HFFc6 (cell line): ENCODE data around the gene ACTRT2. TPM values are rescaled to one million over a fixed set of nuclear protein-coding genes. Genes with fewer than 3 reads are reported as not detected.

ENCODE experiments used
- DNase-seq: peaks from one replicate; pipeline ENCODE4 v3.0.0-alpha.2; 2018
- H3K27ac Mint-ChIP-seq: 2 replicates; pipeline ENCODE4 v1.8.0; 2020; ENCODE audit warnings: mild to moderate bottlenecking, mixed read lengths
- H3K27me3 Mint-ChIP-seq: 2 replicates; pipeline ENCODE4 v1.8.0; 2021; ENCODE audit warnings: mild to moderate bottlenecking, moderate library complexity, mixed read lengths; ENCODE audit not compliant: insufficient read depth
- H3K36me3 Mint-ChIP-seq: 2 replicates; pipeline ENCODE4 v1.8.0; 2021; ENCODE audit warnings: low read depth, mixed read lengths
- H3K4me1 Mint-ChIP-seq: 2 replicates; pipeline ENCODE4 v1.8.0; 2020; ENCODE audit warnings: low read depth, mixed read lengths
- H3K4me3 Mint-ChIP-seq: 2 replicates; pipeline ENCODE4 v1.8.0; 2020; ENCODE audit warnings: mild to moderate bottlenecking, moderate library complexity, mixed read lengths
- H3K9me3 Mint-ChIP-seq: 2 replicates; pipeline ENCODE4 v1.8.0; 2020; ENCODE audit warnings: mild to moderate bottlenecking, mixed read lengths
- CTCF ChIP-seq: fragments of 200-600 bp; sonication (generic); IDR thresholded peaks from 2 replicates; pipeline ENCODE4 v1.5.0; 2021; ENCODE audit warnings: antibody characterized with exemption, mild to moderate bottlenecking
- total RNA-seq, 6 experiments: library from RNA; stranded (reverse); fragmentation: NEBNext Ultra II Directional; extraction: Animal tissue kit (Norgen Biotek cat#: 25700); gene quantifications; 2 replicates in 1 of 6; 3 replicates in 5 of 6; pipeline ENCODE4 v1.2.3, GENCODE V29; 2021

ACTRT2 gene
- total RNA-seq, 6 experiments from 2014 or later: not detected

GRCh38 chr1:2985694-2986548 is 35.3 kb upstream of the ACTRT2 start:
- Mint-ChIP-seq H3K27me3 (peaks cover 6% of the 10 kb centered on the region), H3K4me3 (no peak overlapping the region), H3K36me3 (peaks cover 12% of the 10 kb centered on the region), H3K27ac (no peak overlapping the region), H3K4me1 (no peaks in the 10 kb centered on the region), H3K9me3 (peaks cover 43% of the 10 kb centered on the region)
- no peak for DNase-seq
- no peak for TF ChIP-seq CTCF

GRCh38 chr1:2986549-2987305 is 34.5 kb upstream of the ACTRT2 start:
- Mint-ChIP-seq H3K9me3 (peaks cover 45% of the 10 kb centered on the region), H3K27me3 (peaks cover 6% of the 10 kb centered on the region), H3K4me3 (no peak overlapping the region), H3K27ac (no peak overlapping the region), H3K36me3 (peaks cover 9% of the 10 kb centered on the region), H3K4me1 (no peaks in the 10 kb centered on the region)
- TF ChIP-seq CTCF: no peak
- no peak for DNase-seq

- Mint-ChIP-seq H3K4me3 (no peak overlapping the region), H3K36me3 (peaks cover 8% of the 10 kb centered on the region), H3K27ac (no peak overlapping the region), H3K4me1 (no peaks in the 10 kb centered on the region), H3K27me3 (peaks cover 6% of the 10 kb centered on the region), H3K9me3 (peaks cover 46% of the 10 kb centered on the region)
- TF ChIP-seq CTCF: no peak
- no peak for DNase-seq
Observed at GRCh38 chr1:2987773-2988172, 33.5 kb upstream of the ACTRT2 start.

- Mint-ChIP-seq H3K36me3 (peaks cover 8% of the 10 kb centered on the region), H3K27me3 (peaks cover 6% of the 10 kb centered on the region), H3K4me1 (no peaks in the 10 kb centered on the region), H3K4me3 (no peak overlapping the region), H3K9me3 (peaks cover 51% of the 10 kb centered on the region), H3K27ac (no peak overlapping the region)
- DNase-seq: no peak
- no peak for TF ChIP-seq CTCF
Observed at GRCh38 chr1:2988256-2988655, 33.0 kb upstream of the ACTRT2 start.

GRCh38 chr1:2989185-2989584 is 32.1 kb upstream of the ACTRT2 start:
- peaks cover 61% of the 10 kb centered on the region for H3K9me3 Mint-ChIP-seq
- no peak overlapping the region for H3K27ac Mint-ChIP-seq
- H3K36me3 Mint-ChIP-seq: peaks cover 8% of the 10 kb centered on the region
- no peak for TF ChIP-seq CTCF
- H3K4me3 Mint-ChIP-seq: no peak overlapping the region
- H3K4me1 Mint-ChIP-seq: no peaks in the 10 kb centered on the region
- DNase-seq: no peak
- peaks cover 6% of the 10 kb centered on the region for H3K27me3 Mint-ChIP-seq
